HepG2 (cell line): ENCODE results near the gene SIRT5. TPM values are rescaled to one million over a fixed set of nuclear protein-coding genes. Genes with fewer than 3 reads are reported as not detected.

Experiments used
- ARNT2 ChIP-seq: sonication (generic); formaldehyde crosslinking; IDR thresholded peaks from 2 replicates; pipeline ENCODE4 v1.8.0; 2022; ENCODE audit warnings: mild to moderate bottlenecking, low read depth, missing genetic modification reagents, moderate library complexity
- ARNTL ChIP-seq: sonication (generic); formaldehyde crosslinking; IDR thresholded peaks from 2 replicates; pipeline ENCODE4 v1.4.0; 2020; ENCODE audit warnings: mild to moderate bottlenecking, missing genetic modification reagents
- BCL6 ChIP-seq: IDR thresholded peaks from 2 replicates; pipeline ENCODE4 v1.6.1; 2016; ENCODE audit warnings: missing genetic modification reagents, missing compliant biosample characterization
- CTCF ChIP-seq: sonication (generic); formaldehyde crosslinking; IDR thresholded peaks from 2 replicates; pipeline ENCODE4 v1.5.0; 2020; ENCODE audit warnings: mild to moderate bottlenecking, missing genetic modification reagents, moderate library complexity
- ELF3 ChIP-seq: IDR thresholded peaks from 2 replicates; pipeline ENCODE4 v1.6.1; 2016; ENCODE audit warnings: missing genetic modification reagents, missing compliant biosample characterization
- FOXM1 ChIP-seq: sonication (generic); formaldehyde crosslinking; IDR thresholded peaks from 2 replicates; pipeline ENCODE4 v1.5.0; 2020; ENCODE audit warnings: missing genetic modification reagents
- MEF2D ChIP-seq: sonication (generic); formaldehyde crosslinking; IDR thresholded peaks from 2 replicates; pipeline ENCODE4 v1.5.1; 2020; ENCODE audit warnings: mild to moderate bottlenecking, missing genetic modification reagents
- NCOR1 ChIP-seq: fragments of 200-600 bp; sonication (generic); IDR thresholded peaks from 2 replicates; pipeline ENCODE4 v1.7.0; 2017; ENCODE audit warnings: antibody characterized with exemption, low read length, borderline replicate concordance
- NKX3-1 ChIP-seq: sonication (generic); formaldehyde crosslinking; IDR thresholded peaks from 2 replicates; pipeline ENCODE4 v1.5.0; 2020; ENCODE audit warnings: missing genetic modification reagents
- NONO ChIP-seq, 2 experiments: fragments of 450-650 bp in 1 of 2; sonication (generic) in 1 of 2; formaldehyde crosslinking in 1 of 2; IDR thresholded peaks in 1 of 2; conservative IDR thresholded peaks in 1 of 2; 2 replicates each; pipeline versions ENCODE4 v1.6.1 to v1.8.0; 2017 to 2022; ENCODE audit warnings: mild to moderate bottlenecking in 1 of 2, missing genetic modification reagents in 1 of 2, moderate library complexity in 1 of 2
- REL ChIP-seq: sonication (generic); formaldehyde crosslinking; conservative IDR thresholded peaks from 2 replicates; pipeline ENCODE4 v1.8.0; 2022; ENCODE audit warnings: mild to moderate bottlenecking, missing genetic modification reagents, moderate library complexity
- RORA ChIP-seq: sonication (generic); formaldehyde crosslinking; IDR thresholded peaks from 2 replicates; pipeline ENCODE4 v1.5.0; 2020; ENCODE audit warnings: mild to moderate bottlenecking, missing genetic modification reagents, moderate library complexity
- TAF1 ChIP-seq: sonication (generic); formaldehyde crosslinking; IDR thresholded peaks from 2 replicates; pipeline ENCODE4 v1.4.0; 2020; ENCODE audit warnings: missing genetic modification reagents
- TGIF2 ChIP-seq: IDR thresholded peaks from 2 replicates; pipeline ENCODE4 v1.6.1; 2016; ENCODE audit warnings: control low read depth, missing compliant biosample characterization
- WIZ ChIP-seq: sonication (generic); formaldehyde crosslinking; IDR thresholded peaks from 2 replicates; pipeline ENCODE4 v1.5.1; 2020; ENCODE audit warnings: mild to moderate bottlenecking, missing genetic modification reagents
- ZBTB25 ChIP-seq: IDR thresholded peaks from 2 replicates; pipeline ENCODE4 v1.6.1; 2018; ENCODE audit warnings: missing genetic modification reagents
- ZNF557 ChIP-seq: sonication (generic); formaldehyde crosslinking; IDR thresholded peaks from 2 replicates; pipeline ENCODE4 v1.4.0; 2020; ENCODE audit warnings: missing genetic modification reagents
- ZNF598 ChIP-seq: sonication (generic); formaldehyde crosslinking; IDR thresholded peaks from 2 replicates; pipeline ENCODE4 v1.5.1; 2020; ENCODE audit warnings: mild to moderate bottlenecking, missing genetic modification reagents, borderline replicate concordance
- ZNF629 ChIP-seq: sonication (generic); formaldehyde crosslinking; conservative IDR thresholded peaks from 2 replicates; pipeline ENCODE4 v1.5.0; 2020; ENCODE audit warnings: missing genetic modification reagents
- ZNF720 ChIP-seq: sonication (generic); formaldehyde crosslinking; IDR thresholded peaks from 2 replicates; pipeline ENCODE4 v1.4.0; 2020; ENCODE audit warnings: missing genetic modification reagents
- polyA plus RNA-seq, 8 experiments: library from polyadenylated mRNA; depleted of rRNA in 3 of 8; stranded (reverse) in 7 of 8; unstranded in 1 of 8; fragments of >200 nt; fragmentation: Illumina TruSeq in 4 of 8; extraction: Trizol in 4 of 8; gene quantifications; 2 replicates each; pipeline versions ENCODE4 v1.2.1 to v1.2.3, GENCODE V29; 2011 to 2016; ENCODE audit warnings: low read depth in 4 of 8, missing spikeins in 1 of 8, mixed read lengths in 1 of 8; ENCODE audit not compliant: insufficient read depth in 1 of 8
- total RNA-seq, 5 experiments: library from RNA; depleted of rRNA; stranded (reverse); fragments of >200 nt; fragmentation: Illumina TruSeq; extraction: Trizol; gene quantifications; 2 replicates each; pipeline ENCODE4 v1.2.3, GENCODE V29; 2016; ENCODE audit warnings: low read depth in 1 of 5
- TF ChIP-seq, protein P1 (sequence below): sonication (generic); formaldehyde crosslinking; conservative IDR thresholded peaks from 2 replicates; pipeline ENCODE4 v1.4.0; 2020; ENCODE audit warnings: mild to moderate bottlenecking, missing genetic modification reagents, moderate library complexity
- TF ChIP-seq, protein P2 (sequence below): sonication (generic); formaldehyde crosslinking; IDR thresholded peaks from 2 replicates; pipeline ENCODE4 v1.9.0; 2022; ENCODE audit warnings: missing genetic modification reagents, mild to moderate bottlenecking, borderline replicate concordance

Gene SIRT5
- total and polyA plus RNA-seq, 2 of the 13 experiments (the other 11 are each of a cell fraction or from before 2014, with no cell fraction given), result 14.1 to 16.6 TPM

DNA sequence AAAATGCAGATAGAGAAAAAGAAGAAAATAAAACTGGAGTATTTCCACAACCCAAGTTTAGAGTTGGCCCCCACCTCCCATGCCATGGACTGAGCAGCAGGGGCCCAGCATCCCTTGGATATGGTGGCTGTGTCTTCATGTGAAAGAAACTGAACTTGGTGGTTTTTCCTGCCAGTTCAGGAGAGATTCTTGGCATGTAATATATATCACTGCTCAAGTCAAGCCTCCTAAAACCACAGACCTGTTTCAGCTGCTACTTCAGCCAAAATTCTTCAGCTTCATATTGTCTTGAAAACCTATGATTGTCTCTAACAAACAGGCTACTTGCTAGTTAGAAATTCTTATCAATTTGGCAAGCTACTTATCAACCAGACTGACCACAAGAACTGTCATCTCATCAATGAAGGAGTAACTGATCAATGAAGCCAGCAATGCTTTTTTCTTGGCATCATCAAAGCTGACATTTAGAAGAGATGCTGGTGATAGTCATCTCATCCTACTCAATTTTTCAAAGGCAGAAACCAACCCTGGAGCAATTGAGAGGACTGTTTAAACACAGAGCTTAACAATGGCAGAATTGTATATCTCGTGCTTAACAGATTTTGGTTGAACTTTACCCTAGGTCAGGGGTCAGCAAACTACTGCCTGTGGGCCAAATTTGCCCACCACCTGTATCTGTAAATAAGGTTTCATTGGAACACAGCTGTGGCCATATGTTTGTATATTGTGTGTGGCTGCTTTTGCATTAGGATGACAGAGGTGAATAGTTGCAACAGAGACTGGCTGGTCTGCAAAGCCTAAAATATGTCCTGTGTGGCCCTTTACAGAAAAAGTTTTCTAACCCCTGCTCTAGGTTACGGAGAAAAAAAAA, 30.4 kb downstream of the SIRT5 start (continued):
- TF ChIP-seq WIZ (no peak), TAF1 (CRISPR knock-in tag) (no peak; the same call in 1 of the 2 replicates), MEF2D (CRISPR knock-in tag) (peak; percentile 84), REL (CRISPR knock-in tag) (no peak), RORA (CRISPR knock-in tag) (peak; percentile 93; the same call in 1 of the 2 replicates), ZBTB25 (CRISPR knock-in tag) (peak; percentile 31; the same call in 1 of the 2 replicates), ARNT2 (CRISPR knock-in tag) (peak; percentile 85; the same call in 1 of the 2 replicates), CTCF (CRISPR knock-in tag) (no peak), NCOR1 (peak; percentile 99), ELF3 (CRISPR knock-in tag) (peak; percentile 59), NONO (IDR thresholded peaks at IDR 0.05) (no peak), NONO (CRISPR knock-in tag; conservative IDR thresholded peaks at IDR 0.05) (peak; percentile 86), ZNF720 (CRISPR knock-in tag) (no peak), TGIF2 (CRISPR knock-in tag) (peak; percentile 83), NKX3-1 (CRISPR knock-in tag) (peak; percentile 97), ZNF629 (peak; percentile 54; the same call in 1 of the 2 replicates), FOXM1 (CRISPR knock-in tag) (no peak), ZNF557 (0 out of 2 replicates have a peak, but pooled peaks have one; percentile 55), ARNTL (peak; percentile 71; the same call in 1 of the 2 replicates), BCL6 (CRISPR knock-in tag) (peak; percentile 91), ZNF598 (no peak)
- TF ChIP-seq, protein P1, sequence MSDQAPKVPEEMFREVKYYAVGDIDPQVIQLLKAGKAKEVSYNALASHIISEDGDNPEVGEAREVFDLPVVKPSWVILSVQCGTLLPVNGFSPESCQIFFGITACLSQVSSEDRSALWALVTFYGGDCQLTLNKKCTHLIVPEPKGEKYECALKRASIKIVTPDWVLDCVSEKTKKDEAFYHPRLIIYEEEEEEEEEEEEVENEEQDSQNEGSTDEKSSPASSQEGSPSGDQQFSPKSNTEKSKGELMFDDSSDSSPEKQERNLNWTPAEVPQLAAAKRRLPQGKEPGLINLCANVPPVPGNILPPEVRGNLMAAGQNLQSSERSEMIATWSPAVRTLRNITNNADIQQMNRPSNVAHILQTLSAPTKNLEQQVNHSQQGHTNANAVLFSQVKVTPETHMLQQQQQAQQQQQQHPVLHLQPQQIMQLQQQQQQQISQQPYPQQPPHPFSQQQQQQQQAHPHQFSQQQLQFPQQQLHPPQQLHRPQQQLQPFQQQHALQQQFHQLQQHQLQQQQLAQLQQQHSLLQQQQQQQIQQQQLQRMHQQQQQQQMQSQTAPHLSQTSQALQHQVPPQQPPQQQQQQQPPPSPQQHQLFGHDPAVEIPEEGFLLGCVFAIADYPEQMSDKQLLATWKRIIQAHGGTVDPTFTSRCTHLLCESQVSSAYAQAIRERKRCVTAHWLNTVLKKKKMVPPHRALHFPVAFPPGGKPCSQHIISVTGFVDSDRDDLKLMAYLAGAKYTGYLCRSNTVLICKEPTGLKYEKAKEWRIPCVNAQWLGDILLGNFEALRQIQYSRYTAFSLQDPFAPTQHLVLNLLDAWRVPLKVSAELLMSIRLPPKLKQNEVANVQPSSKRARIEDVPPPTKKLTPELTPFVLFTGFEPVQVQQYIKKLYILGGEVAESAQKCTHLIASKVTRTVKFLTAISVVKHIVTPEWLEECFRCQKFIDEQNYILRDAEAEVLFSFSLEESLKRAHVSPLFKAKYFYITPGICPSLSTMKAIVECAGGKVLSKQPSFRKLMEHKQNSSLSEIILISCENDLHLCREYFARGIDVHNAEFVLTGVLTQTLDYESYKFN (CRISPR knock-in tag), result peak; percentile 99
- TF ChIP-seq, protein P2, sequence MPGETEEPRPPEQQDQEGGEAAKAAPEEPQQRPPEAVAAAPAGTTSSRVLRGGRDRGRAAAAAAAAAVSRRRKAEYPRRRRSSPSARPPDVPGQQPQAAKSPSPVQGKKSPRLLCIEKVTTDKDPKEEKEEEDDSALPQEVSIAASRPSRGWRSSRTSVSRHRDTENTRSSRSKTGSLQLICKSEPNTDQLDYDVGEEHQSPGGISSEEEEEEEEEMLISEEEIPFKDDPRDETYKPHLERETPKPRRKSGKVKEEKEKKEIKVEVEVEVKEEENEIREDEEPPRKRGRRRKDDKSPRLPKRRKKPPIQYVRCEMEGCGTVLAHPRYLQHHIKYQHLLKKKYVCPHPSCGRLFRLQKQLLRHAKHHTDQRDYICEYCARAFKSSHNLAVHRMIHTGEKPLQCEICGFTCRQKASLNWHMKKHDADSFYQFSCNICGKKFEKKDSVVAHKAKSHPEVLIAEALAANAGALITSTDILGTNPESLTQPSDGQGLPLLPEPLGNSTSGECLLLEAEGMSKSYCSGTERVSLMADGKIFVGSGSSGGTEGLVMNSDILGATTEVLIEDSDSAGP (CRISPR knock-in tag), result no peak
